GM11168 (cell line): Measurements from ENCODE around the gene PDLIM1.

ENCODE experiments used
- in situ Hi-C: fragments of 300-500 bp; cut with MboI; formaldehyde crosslinking; loops from one replicate; pipeline ENCODE4 v1.12.0; 2022; ENCODE audit warnings: low sequenced_read_pairs; ENCODE audit not compliant: unreplicated experiment

The PDLIM1 gene

DNA sequence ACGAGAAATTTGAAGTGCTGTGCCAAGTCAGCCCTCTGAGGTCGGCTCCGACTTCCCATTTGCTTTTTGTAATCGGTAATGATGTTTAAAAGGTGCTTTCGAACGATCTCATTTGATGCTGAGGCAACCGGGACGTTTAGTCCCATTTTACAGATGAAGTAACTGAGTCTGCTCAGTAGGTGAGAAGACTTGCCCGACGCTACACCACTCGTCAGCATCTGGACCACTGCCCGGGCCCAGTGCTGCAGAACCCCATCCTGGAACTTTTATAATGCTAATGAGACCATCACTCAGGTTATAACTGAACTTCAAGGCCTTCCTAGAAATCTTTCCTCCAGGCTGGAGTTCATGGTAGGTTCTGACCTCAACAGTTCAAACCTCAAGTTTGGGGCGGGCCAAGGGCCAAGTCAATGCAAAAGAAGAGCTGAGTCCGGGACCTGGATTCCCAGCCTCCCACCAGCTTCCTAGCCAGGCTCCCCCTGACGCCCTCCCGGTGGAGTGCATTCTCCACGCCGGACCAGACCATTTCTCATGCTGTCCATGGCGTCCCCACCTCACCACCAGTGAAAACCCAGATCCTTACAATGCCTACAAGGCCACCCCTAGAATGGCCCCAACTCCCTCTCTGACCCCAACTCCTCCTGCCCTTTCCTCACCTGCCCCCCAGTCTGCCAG is 699 bp upstream of the PDLIM1 start:
- in situ Hi-C loops: no loop called here

- in situ Hi-C loops: no loop called here
These were observed 832 bp downstream of the PDLIM1 start for GRCh38 chr10:95289921-95290421.

- in situ Hi-C loops: no loop called here
These were observed 1.5 kb downstream of the PDLIM1 start for GRCh38 chr10:95289003-95289920.

GRCh38 chr10:95288303-95288702 is 2.5 kb downstream of the PDLIM1 start:
- in situ Hi-C loops: no loop called here

- in situ Hi-C loops: no loop called here
These were observed 3.5 kb downstream of the PDLIM1 start for GRCh38 chr10:95287281-95287680.

DNA sequence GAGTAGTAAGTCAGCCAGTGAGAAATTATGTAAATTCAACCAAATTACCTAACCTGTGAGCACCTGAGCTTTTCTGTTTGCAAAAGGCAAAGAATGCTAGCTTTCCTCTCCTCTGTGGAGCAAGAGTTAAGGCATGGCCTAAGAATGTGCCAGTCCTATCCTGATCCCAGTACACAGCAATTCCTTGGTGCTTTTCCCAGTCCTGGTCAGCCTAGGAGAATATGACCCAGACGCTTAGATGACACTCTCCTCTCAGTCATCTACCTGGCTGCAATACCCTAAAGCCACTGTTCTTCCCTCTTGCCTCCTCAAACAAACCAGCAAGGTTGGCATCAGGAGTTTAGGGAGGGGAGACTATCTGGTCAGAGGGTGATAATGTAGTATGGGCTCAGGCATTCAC is 4.1 kb downstream of the PDLIM1 start:
- in situ Hi-C loops: no loop called here

DNA sequence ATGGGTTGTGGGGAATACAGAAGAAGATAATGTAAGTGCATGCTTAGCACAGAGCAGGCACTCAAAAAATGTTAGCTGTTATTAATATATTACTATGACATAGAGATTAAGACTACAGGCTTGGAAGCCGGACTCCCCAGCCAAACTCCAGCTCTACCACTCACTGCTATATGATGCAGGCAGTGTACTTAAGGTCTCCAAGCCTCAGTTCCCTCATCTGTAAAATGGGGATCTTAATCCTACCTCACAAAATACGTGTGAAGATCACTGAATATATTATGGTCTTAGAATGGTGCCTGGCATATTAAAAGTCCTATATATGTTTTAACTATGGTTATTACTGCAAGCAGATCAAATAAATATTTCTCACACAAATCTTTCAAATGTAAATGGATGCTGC is 5.2 kb downstream of the PDLIM1 start:
- in situ Hi-C loops: no loop called here

- in situ Hi-C loops: no loop called here
These were observed 6.0 kb downstream of the PDLIM1 start for GRCh38 chr10:95284807-95285206.

GRCh38 chr10:95282107-95282506 is 8.7 kb downstream of the PDLIM1 start:
- in situ Hi-C loops: no loop called here

DNA sequence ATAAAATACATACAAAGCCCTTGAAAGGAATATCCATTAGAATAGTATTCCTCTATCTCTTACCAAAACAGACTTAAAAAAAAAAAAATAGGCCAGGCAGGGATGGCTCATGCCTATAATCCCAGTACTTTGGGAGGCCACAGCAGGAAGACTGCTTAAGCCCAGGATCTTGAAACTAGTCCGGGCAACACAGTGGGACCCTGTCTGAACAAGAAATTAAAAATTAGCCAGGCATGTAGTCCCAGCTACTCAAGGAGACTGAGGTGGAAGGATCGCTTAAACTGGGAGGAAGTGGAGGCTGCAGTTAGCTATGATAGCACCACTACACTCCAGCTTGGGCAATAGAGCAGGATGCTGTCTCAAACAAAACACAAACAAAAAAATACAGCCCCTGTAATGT is 9.6 kb downstream of the PDLIM1 start:
- in situ Hi-C loops: no loop called here

- in situ Hi-C loops: no loop called here
These were observed 10.2 kb downstream of the PDLIM1 start for GRCh38 chr10:95280637-95281036.

GRCh38 chr10:95279042-95279820 is 11.6 kb downstream of the PDLIM1 start:
- in situ Hi-C loops: no loop called here

GRCh38 chr10:95278061-95278988 is 12.5 kb downstream of the PDLIM1 start:
- in situ Hi-C loops: no loop called here

- in situ Hi-C loops: no loop called here
These were observed 13.2 kb downstream of the PDLIM1 start for GRCh38 chr10:95277614-95278013.

- in situ Hi-C loops: no loop called here
These were observed 13.6 kb downstream of the PDLIM1 start for GRCh38 chr10:95277201-95277570.

DNA sequence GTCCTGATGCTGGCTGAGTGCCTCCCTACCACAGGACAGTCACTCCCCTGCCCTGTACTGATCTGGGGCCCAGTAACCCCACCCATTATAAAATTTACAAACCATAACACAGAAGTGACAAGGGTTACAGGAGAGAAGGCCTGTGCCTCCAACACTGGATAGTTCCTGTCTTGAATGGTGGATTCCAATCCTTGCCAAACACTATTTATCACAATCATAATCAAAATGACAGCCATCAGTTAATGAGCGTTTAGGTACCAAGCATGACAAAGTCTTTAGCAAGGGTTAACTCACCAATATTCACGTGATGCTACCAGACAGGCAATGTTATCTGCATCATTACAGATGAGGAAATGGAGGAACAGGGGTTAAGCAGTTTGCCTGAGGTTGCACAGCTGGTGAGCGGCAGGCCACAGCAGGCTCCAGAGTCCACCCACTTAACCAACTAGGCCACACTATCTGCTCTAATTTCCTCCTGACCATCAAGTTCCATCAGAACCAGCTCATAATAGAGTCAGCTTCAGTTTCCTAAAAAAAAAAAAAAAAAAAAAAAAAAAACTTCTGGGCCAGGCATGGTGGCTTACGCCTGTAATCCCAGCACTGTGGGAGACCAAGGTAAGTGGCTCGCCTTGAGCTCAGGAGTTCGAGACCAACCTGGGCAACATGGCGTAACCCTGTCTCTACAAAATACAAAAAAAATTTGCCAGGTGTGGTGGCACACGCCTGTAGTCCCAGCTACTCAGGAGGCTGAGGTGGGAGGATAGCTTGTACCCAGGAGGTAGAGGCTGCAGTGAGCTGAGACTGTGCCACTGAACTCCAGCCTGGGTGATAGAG is 14.2 kb downstream of the PDLIM1 start:
- in situ Hi-C loops: no loop called here

- in situ Hi-C loops: no loop called here
These were observed 15.0 kb downstream of the PDLIM1 start for GRCh38 chr10:95275726-95276366.
